Measurements from ENCODE around the gene FAM217B. TPM values are rescaled to one million over a fixed set of nuclear protein-coding genes. Genes with fewer than 3 reads are reported as not detected.

The FAM217B gene
- total and polyA plus RNA-seq, 2 experiments from 2014 or later: 11.3 to 22.0 TPM

DNA sequence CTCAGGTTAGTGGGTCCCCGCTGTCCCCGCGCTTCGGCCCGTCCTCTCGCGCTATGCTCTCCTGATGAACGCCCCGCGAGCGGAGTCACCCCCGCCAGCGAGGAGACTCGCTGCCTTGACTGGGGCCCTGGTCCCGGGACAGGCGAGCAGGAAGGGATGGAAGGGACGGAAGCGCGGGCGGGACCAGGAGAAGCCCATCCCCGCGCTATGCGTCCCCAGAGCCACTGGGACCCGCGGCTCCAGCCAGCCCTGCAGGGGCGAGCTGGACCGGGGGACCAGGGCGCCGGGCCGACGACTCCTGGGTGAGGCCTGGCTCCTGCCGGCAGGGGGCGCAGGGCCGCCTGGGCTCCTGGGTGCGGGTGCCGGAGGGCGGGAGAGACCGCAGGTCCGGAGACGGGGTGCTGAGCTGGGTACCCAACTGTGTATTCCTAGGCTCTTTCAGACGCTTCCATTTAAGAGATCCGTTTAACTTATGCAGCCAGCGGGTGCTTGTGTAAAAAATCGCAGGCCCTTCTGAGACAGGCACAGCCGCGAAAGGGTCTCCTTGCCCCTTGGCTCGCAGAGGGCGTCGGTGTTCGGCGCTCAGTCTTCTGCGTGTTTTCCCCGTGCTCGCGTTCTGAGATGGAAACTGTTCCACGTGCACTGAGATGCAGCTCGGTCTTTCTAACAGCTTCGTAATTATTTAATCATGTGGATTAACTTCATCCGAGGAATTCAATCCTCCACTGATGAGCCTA, 6.2 kb upstream of the FAM217B start:
- peaks cover 7% of the 10 kb centered on the region for H3K27me3 ChIP-seq
- H3K27ac ChIP-seq: no peak overlapping the region
- TF ChIP-seq, protein P1, sequence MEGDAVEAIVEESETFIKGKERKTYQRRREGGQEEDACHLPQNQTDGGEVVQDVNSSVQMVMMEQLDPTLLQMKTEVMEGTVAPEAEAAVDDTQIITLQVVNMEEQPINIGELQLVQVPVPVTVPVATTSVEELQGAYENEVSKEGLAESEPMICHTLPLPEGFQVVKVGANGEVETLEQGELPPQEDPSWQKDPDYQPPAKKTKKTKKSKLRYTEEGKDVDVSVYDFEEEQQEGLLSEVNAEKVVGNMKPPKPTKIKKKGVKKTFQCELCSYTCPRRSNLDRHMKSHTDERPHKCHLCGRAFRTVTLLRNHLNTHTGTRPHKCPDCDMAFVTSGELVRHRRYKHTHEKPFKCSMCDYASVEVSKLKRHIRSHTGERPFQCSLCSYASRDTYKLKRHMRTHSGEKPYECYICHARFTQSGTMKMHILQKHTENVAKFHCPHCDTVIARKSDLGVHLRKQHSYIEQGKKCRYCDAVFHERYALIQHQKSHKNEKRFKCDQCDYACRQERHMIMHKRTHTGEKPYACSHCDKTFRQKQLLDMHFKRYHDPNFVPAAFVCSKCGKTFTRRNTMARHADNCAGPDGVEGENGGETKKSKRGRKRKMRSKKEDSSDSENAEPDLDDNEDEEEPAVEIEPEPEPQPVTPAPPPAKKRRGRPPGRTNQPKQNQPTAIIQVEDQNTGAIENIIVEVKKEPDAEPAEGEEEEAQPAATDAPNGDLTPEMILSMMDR (IDR thresholded peaks at IDR 0.05; ENCODE audit: low read depth, low read length): peak; percentile 96

DNA sequence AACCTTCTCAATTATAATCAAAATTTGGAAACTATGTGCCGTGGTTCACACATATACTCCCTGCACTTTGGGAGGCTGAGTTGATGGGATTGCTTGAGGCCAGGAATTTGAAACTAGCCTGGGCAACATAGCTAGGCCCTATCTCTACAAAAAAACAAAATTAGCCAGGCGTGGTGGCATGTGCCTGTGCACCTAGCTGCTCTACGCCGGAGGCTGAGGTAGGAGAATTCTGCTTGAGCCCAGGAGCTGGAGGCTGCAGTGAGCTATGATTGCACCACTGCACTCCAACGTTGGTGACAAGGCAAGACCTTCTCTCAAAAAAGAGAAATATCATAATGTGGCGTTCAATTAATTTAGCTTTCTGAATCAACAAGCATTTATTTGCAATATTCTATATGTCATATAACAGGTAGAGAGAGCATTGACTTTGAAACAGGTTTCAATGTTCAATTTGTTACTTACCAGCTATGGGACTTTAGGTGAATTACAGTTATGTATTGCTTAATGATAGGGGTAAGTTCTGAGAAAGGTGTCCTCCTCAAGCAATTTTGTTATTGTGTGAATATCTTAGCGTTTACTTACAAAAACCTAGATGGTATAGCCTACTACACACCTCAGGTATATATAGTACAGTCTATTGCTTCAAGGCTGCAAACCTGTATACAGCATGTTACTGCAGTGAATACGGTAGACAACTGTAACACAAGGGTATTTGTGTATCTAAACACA, 4.6 kb upstream of the FAM217B start:
- Histone ChIP-seq H3K9me3 (ENCODE audit: low read depth) (no peaks in the 10 kb centered on the region), H3K4me3 (no peak overlapping the region), H3K27ac (no peak overlapping the region), H3K4me1 (ENCODE audit: low read depth) (peaks cover 26% of the 10 kb centered on the region), H3K27me3 (peaks cover 7% of the 10 kb centered on the region), H3K36me3 (no peaks in the 10 kb centered on the region)
- TF ChIP-seq, protein P1 (IDR thresholded peaks at IDR 0.05; ENCODE audit: low read depth, low read length): no peak
- no peak for DNase-seq (ENCODE audit: low read depth in 1 of 2, low spot score in 1 of 2)

More for the DNA sequence above, 6.2 kb upstream of the FAM217B start:
- peak; percentile 76 to 83 for DNase-seq (ENCODE audit: low read depth in 1 of 2, low spot score in 1 of 2)
- no peaks in the 10 kb centered on the region for H3K36me3 ChIP-seq
- H3K4me1 ChIP-seq (ENCODE audit: low read depth): peaks cover 22% of the 10 kb centered on the region
- H3K4me3 ChIP-seq: peak overlapping the region; percentile 25
- H3K9me3 ChIP-seq (ENCODE audit: low read depth): no peaks in the 10 kb centered on the region

DNA sequence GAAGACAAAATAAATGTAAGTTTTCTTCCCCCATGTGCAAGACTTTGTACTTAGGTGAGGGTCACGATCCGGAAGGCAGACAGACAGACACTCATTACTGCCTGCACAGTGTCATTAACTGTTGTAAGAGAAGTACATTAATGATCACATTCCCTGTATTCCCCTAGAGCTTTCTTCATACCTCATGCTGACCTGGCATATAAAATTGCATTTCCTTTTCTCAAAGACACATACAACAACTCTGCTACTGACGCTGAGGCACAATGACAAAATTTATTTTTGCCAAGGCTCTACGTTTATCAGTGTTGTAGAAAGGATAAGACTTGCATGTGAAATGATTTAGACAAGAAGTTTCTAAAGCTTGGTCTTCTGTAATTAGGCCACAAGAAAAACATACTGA, 3.8 kb upstream of the FAM217B start:
- no peak overlapping the region for H3K27ac ChIP-seq
- peaks cover 7% of the 10 kb centered on the region for H3K27me3 ChIP-seq
- no peak for DNase-seq (ENCODE audit: low read depth in 1 of 2, low spot score in 1 of 2)
- TF ChIP-seq, protein P1 (IDR thresholded peaks at IDR 0.05; ENCODE audit: low read depth, low read length): no peak
- peaks cover 29% of the 10 kb centered on the region for H3K4me1 ChIP-seq (ENCODE audit: low read depth)
- no peak overlapping the region for H3K4me3 ChIP-seq
- H3K36me3 ChIP-seq: no peaks in the 10 kb centered on the region
- H3K9me3 ChIP-seq (ENCODE audit: low read depth): no peaks in the 10 kb centered on the region

DNA sequence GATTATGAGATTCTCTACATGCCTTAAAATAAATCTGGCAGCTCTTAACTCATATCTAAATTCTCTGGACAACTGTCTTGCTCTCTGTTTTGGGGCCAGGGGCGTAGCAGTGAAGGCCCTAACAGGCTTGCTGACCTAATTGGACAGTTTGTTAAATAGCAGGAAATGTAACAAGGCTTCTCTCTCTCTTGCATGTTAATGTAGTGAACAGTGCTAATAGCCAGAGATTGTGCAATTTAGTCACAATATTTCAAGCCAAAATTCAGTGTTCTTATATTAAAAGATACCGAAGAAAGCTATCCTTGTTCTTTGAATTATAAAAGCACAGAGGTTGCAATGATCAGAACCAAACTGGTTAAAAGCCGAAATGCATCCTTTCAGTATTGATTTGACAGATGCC, 3.0 kb upstream of the FAM217B start:
- DNase-seq (ENCODE audit: low read depth in 1 of 2, low spot score in 1 of 2): peak in 1 of 2 donors; percentile 32
- TF ChIP-seq, protein P1 (IDR thresholded peaks at IDR 0.05; ENCODE audit: low read depth, low read length): no peak
- Histone ChIP-seq H3K9me3 (ENCODE audit: low read depth) (no peaks in the 10 kb centered on the region), H3K4me1 (ENCODE audit: low read depth) (peaks cover 35% of the 10 kb centered on the region), H3K27me3 (peaks cover 7% of the 10 kb centered on the region), H3K27ac (no peak overlapping the region), H3K4me3 (no peak overlapping the region), H3K36me3 (no peaks in the 10 kb centered on the region)

DNA sequence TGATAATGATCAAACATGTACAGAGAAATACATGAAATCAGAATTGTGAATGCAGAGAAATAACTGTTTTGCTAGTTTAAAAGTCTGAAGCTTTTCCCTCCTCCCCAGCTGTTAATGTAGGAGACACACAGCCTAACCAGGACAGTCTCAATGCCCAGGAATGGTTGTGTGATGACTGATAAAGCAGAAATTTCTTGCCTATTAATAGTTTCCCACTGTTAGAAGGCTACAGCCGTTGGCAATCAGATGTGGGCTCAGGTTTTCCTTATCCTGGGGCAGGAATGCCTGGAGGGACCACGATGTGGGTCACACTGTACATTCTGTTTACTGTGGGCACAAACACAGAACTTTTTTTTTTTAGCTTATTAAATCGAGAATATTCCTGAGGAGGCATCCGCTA, 2.0 kb upstream of the FAM217B start:
- Histone ChIP-seq H3K4me3 (peak overlapping the region; percentile 9), H3K27me3 (peaks cover 7% of the 10 kb centered on the region), H3K9me3 (ENCODE audit: low read depth) (no peaks in the 10 kb centered on the region), H3K4me1 (ENCODE audit: low read depth) (peaks cover 35% of the 10 kb centered on the region), H3K27ac (no peak overlapping the region), H3K36me3 (peaks cover 5% of the 10 kb centered on the region)
- no peak for DNase-seq (ENCODE audit: low read depth in 1 of 2, low spot score in 1 of 2)
- TF ChIP-seq, protein P1 (IDR thresholded peaks at IDR 0.05; ENCODE audit: low read depth, low read length): no peak

Measured in cardiac muscle cell (in vitro differentiated cells and primary cell).